ENCODE data around the gene TEAD4.

Gene TEAD4

DNA sequence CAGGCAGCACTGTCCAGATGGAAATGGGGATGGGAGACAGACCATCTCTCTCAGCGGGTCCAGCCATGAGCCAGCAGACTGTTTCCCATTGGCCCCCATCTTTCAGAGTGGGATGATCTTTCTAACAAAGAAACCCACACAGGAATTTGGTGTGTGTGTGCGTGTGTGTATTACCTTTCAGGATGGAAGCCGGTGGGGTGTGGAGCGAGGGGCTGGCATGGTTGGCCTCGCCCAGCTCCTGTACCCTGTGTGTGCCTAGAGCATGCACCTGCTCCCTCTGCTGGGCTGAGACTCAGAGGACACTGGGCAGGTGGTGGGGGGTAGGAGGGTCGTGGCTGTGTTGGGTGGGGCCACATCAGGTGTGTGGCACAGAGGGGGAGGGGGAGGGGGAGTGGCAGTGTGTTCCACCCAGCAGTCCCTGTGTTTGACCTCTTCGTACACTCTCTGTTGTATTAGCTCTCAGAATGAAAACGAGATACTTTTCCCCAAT lies 85.0 kb downstream of the TEAD4 start:
- H3K36me3 ChIP-seq = no peaks in the 10 kb centered on the region
- TF ChIP-seq, protein P1, sequence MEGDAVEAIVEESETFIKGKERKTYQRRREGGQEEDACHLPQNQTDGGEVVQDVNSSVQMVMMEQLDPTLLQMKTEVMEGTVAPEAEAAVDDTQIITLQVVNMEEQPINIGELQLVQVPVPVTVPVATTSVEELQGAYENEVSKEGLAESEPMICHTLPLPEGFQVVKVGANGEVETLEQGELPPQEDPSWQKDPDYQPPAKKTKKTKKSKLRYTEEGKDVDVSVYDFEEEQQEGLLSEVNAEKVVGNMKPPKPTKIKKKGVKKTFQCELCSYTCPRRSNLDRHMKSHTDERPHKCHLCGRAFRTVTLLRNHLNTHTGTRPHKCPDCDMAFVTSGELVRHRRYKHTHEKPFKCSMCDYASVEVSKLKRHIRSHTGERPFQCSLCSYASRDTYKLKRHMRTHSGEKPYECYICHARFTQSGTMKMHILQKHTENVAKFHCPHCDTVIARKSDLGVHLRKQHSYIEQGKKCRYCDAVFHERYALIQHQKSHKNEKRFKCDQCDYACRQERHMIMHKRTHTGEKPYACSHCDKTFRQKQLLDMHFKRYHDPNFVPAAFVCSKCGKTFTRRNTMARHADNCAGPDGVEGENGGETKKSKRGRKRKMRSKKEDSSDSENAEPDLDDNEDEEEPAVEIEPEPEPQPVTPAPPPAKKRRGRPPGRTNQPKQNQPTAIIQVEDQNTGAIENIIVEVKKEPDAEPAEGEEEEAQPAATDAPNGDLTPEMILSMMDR (IDR thresholded peaks at IDR 0.05; ENCODE audit: low read depth, low read length) = no peak
- H3K9me3 ChIP-seq = no peaks in the 10 kb centered on the region
- H3K4me3 ChIP-seq (ENCODE audit: low read depth, low read length) = no peak overlapping the region
- DNase-seq = no peak
- peaks cover 5% of the 10 kb centered on the region; the same call in 1 of the 2 replicates for H3K27me3 ChIP-seq
- peaks cover 12% of the 10 kb centered on the region for H3K4me1 ChIP-seq

GRCh38 chr12:3045494-3045893 lies 86.3 kb downstream of the TEAD4 start:
- TF ChIP-seq, protein P1 (IDR thresholded peaks at IDR 0.05; ENCODE audit: low read depth, low read length) = no peak
- H3K4me3 ChIP-seq (ENCODE audit: low read depth, low read length) = no peak overlapping the region
- H3K9me3 ChIP-seq = no peaks in the 10 kb centered on the region
- no peaks in the 10 kb centered on the region for H3K36me3 ChIP-seq
- no peak for DNase-seq
- H3K27me3 ChIP-seq = peaks cover 5% of the 10 kb centered on the region; the same call in 1 of the 2 replicates
- H3K4me1 ChIP-seq = peaks cover 12% of the 10 kb centered on the region

DNA sequence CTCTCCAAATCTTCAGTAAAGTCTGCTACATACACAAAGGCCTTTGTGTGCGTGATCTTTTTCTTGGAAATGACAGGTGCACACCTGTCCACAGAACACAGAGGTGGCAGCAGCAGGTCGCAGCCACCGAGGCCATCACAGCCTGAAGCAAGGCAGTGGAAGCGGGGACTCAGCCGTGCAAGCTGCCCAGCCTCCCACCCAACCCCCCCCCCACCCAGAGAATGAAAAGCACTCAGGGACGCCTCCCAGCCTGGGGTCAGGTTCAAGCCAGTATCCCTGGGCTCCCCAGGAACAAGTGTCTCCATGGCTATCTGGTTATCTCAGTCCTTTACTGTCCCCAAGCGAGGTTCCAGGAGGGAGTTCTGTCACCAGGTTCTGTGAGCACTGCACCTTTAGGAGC lies 86.8 kb downstream of the TEAD4 start:
- Histone ChIP-seq H3K4me3 (ENCODE audit: low read depth, low read length) (no peak overlapping the region), H3K36me3 (no peaks in the 10 kb centered on the region), H3K4me1 (peaks cover 12% of the 10 kb centered on the region), H3K27me3 (peaks cover 5% of the 10 kb centered on the region; the same call in 1 of the 2 replicates), H3K9me3 (no peaks in the 10 kb centered on the region)
- DNase-seq = no peak
- TF ChIP-seq, protein P1 (IDR thresholded peaks at IDR 0.05; ENCODE audit: low read depth, low read length) = no peak

DNA sequence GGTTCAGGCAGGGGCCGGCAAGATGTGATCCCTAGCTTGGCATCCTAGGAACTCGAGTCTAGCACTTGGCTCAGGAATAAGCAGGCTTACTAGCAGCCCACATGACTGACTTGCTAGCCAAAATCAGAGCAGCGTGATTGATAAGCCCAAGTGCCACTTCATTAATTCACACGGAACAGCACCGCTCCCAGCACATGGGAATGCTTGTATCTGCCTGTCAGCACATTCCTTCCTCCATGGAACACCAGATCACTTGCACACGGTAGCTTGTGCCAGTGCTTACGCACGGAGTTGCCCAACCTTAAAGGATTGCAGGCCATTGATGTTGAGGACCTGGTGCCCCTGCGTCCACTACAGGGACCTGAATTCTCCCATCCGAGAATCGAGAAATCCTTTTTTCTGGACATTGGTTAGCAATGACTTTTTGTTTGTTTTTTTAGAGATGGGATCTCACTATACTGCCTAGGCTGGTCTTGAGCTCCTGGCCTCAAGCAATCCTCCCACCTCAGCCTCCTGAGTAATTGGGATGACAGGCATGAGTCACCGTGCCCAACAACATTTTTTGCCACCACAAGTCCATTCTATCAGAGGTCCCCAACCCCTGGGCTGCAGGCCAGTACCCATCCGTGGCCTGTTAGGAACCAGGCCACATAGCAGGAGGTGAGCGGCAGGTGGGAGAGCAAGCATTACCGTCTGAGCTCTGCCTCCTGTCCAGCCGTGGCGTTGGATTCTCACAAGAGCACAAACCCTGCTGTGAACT lies 87.4 kb downstream of the TEAD4 start:
- Histone ChIP-seq H3K9me3 (no peaks in the 10 kb centered on the region), H3K4me3 (ENCODE audit: low read depth, low read length) (no peak overlapping the region), H3K36me3 (no peaks in the 10 kb centered on the region), H3K27me3 (peaks cover 5% of the 10 kb centered on the region; the same call in 1 of the 2 replicates), H3K4me1 (peaks cover 12% of the 10 kb centered on the region)
- TF ChIP-seq, protein P1 (IDR thresholded peaks at IDR 0.05; ENCODE audit: low read depth, low read length) = no peak
- DNase-seq = no peak

GRCh38 chr12:3047961-3048360 lies 88.8 kb downstream of the TEAD4 start:
- no peaks in the 10 kb centered on the region for H3K4me1 ChIP-seq
- no peaks in the 10 kb centered on the region for H3K9me3 ChIP-seq
- no peaks in the 10 kb centered on the region for H3K36me3 ChIP-seq
- H3K4me3 ChIP-seq (ENCODE audit: low read depth, low read length) = no peak overlapping the region
- no peak for DNase-seq
- TF ChIP-seq, protein P1 (IDR thresholded peaks at IDR 0.05; ENCODE audit: low read depth, low read length) = no peak
- peaks cover 2% of the 10 kb centered on the region; the same call in 1 of the 2 replicates for H3K27me3 ChIP-seq

- TF ChIP-seq, protein P1 (IDR thresholded peaks at IDR 0.05; ENCODE audit: low read depth, low read length) = no peak
- DNase-seq = no peak
- no peaks in the 10 kb centered on the region for H3K36me3 ChIP-seq
Observed at GRCh38 chr12:3048540-3048939, 89.3 kb downstream of the TEAD4 start.

More at GRCh38 chr12:3048540-3048939, 89.3 kb downstream of the TEAD4 start:
- Histone ChIP-seq H3K27me3 (no peaks in the 10 kb centered on the region), H3K4me1 (no peaks in the 10 kb centered on the region), H3K9me3 (no peaks in the 10 kb centered on the region), H3K4me3 (ENCODE audit: low read depth, low read length) (no peak overlapping the region)
